SJSA1 (cell line): ENCODE results near the gene ZNF687. TPM values are rescaled to one million over a fixed set of nuclear protein-coding genes. Genes with fewer than 3 reads are reported as not detected.

Experiments used
- DNase-seq, 2 experiments: peaks; one replicate each; pipeline ENCODE4 v3.0.0-alpha.2; 2015 to 2020; ENCODE audit warnings: low spot score in 2 of 2, low read depth in 1 of 2
- H3K27ac ChIP-seq: fragments of 250-450 bp; sonication (Bioruptor Pico); 2 replicates; pipeline ENCODE4 v1.5.1; 2020; ENCODE audit warnings: mild to moderate bottlenecking, moderate library complexity
- H3K27me3 ChIP-seq: fragments of 250-450 bp; sonication (Bioruptor Pico); replicated peaks from 2 replicates; pipeline ENCODE4 v1.5.1; 2020; ENCODE audit warnings: mild to moderate bottlenecking, moderate library complexity
- H3K36me3 ChIP-seq: fragments of 250-450 bp; sonication (Bioruptor Pico); 2 replicates; pipeline ENCODE4 v1.5.1; 2020; ENCODE audit warnings: mild to moderate bottlenecking
- H3K4me1 ChIP-seq: fragments of 250-450 bp; sonication (Bioruptor Pico); replicated peaks from 2 replicates; pipeline ENCODE4 v1.6.1; 2021; ENCODE audit warnings: mild to moderate bottlenecking
- H3K4me3 ChIP-seq: fragments of 250-450 bp; sonication (Bioruptor Pico); 2 replicates; pipeline ENCODE4 v1.5.1; 2020; ENCODE audit warnings: mild to moderate bottlenecking
- H3K9me3 ChIP-seq: fragments of 250-450 bp; sonication (Bioruptor Pico); replicated peaks from 2 replicates; pipeline ENCODE4 v1.5.1; 2020; ENCODE audit warnings: mild to moderate bottlenecking
- total RNA-seq: library from RNA; depleted of rRNA; stranded (reverse); fragments of >200 nt; shearing (Covaris generic); gene quantifications from 2 replicates; pipeline ENCODE4 v1.2.3, GENCODE V29; 2014

ZNF687 gene
- total RNA-seq, 1 experiment from 2014 or later, result 14.5 TPM

GRCh38 chr1:151312411-151312810, 30.3 kb downstream of the ZNF687 start:
- peaks cover 93% of the 10 kb centered on the region for H3K36me3 ChIP-seq
- no peaks in the 10 kb centered on the region for H3K27me3 ChIP-seq
- H3K27ac ChIP-seq, result peak overlapping the region; percentile 95
- H3K9me3 ChIP-seq, result no peaks in the 10 kb centered on the region
- peaks cover 72% of the 10 kb centered on the region for H3K4me1 ChIP-seq
- H3K4me3 ChIP-seq, result no peak overlapping the region
- peak in 1 of 2 experiments; percentile 43 for DNase-seq

GRCh38 chr1:151312826-151313225, 30.7 kb downstream of the ZNF687 start:
- no peak for DNase-seq
- peaks cover 72% of the 10 kb centered on the region for H3K4me1 ChIP-seq
- H3K4me3 ChIP-seq, result no peak overlapping the region
- H3K9me3 ChIP-seq, result no peaks in the 10 kb centered on the region
- peaks cover 93% of the 10 kb centered on the region for H3K36me3 ChIP-seq
- H3K27me3 ChIP-seq, result no peaks in the 10 kb centered on the region
- peak overlapping the region; percentile 95 for H3K27ac ChIP-seq

GRCh38 chr1:151313501-151313900, 31.4 kb downstream of the ZNF687 start:
- DNase-seq, result no peak
- Histone ChIP-seq H3K27me3 (no peaks in the 10 kb centered on the region), H3K27ac (peak overlapping the region; percentile 95), H3K4me1 (peaks cover 72% of the 10 kb centered on the region), H3K4me3 (no peak overlapping the region), H3K9me3 (no peaks in the 10 kb centered on the region), H3K36me3 (peaks cover 93% of the 10 kb centered on the region)

- Histone ChIP-seq H3K27me3 (no peaks in the 10 kb centered on the region), H3K4me3 (no peak overlapping the region), H3K36me3 (peaks cover 91% of the 10 kb centered on the region), H3K27ac (peak overlapping the region; percentile 95), H3K4me1 (peaks cover 69% of the 10 kb centered on the region), H3K9me3 (no peaks in the 10 kb centered on the region)
- DNase-seq, result peak; percentile 91 to 95
These were observed 32.2 kb downstream of the ZNF687 start for GRCh38 chr1:151314137-151314875.

GRCh38 chr1:151315565-151316235, 33.6 kb downstream of the ZNF687 start:
- Histone ChIP-seq H3K27ac (no peak overlapping the region), H3K9me3 (no peaks in the 10 kb centered on the region), H3K36me3 (peaks cover 94% of the 10 kb centered on the region), H3K27me3 (no peaks in the 10 kb centered on the region), H3K4me3 (no peak overlapping the region), H3K4me1 (peaks cover 60% of the 10 kb centered on the region)
- no peak for DNase-seq

GRCh38 chr1:151318975-151319374, 36.9 kb downstream of the ZNF687 start:
- peaks cover 27% of the 10 kb centered on the region for H3K4me1 ChIP-seq
- no peak for DNase-seq
- no peaks in the 10 kb centered on the region for H3K27me3 ChIP-seq
- H3K27ac ChIP-seq, result no peak overlapping the region
- H3K36me3 ChIP-seq, result peaks cover 91% of the 10 kb centered on the region
- no peaks in the 10 kb centered on the region for H3K9me3 ChIP-seq
- no peak overlapping the region for H3K4me3 ChIP-seq

- Histone ChIP-seq H3K4me3 (no peak overlapping the region), H3K9me3 (no peaks in the 10 kb centered on the region), H3K27me3 (no peaks in the 10 kb centered on the region), H3K36me3 (peaks cover 64% of the 10 kb centered on the region), H3K27ac (peak overlapping the region; percentile 98), H3K4me1 (peaks cover 36% of the 10 kb centered on the region)
- no peak for DNase-seq
These were observed 42.4 kb downstream of the ZNF687 start for GRCh38 chr1:151324390-151324930.

GRCh38 chr1:151325231-151325630, 43.1 kb downstream of the ZNF687 start:
- Histone ChIP-seq H3K27me3 (no peaks in the 10 kb centered on the region), H3K27ac (peak overlapping the region; percentile 98), H3K9me3 (no peaks in the 10 kb centered on the region), H3K4me3 (peak overlapping the region; percentile 55; the same call in 1 of the 2 replicates), H3K4me1 (peaks cover 34% of the 10 kb centered on the region), H3K36me3 (peaks cover 57% of the 10 kb centered on the region)
- no peak for DNase-seq

- DNase-seq, result peak; percentile 55 to 73
- H3K27ac ChIP-seq, result peak overlapping the region; percentile 98
- peaks cover 34% of the 10 kb centered on the region for H3K4me1 ChIP-seq
- H3K27me3 ChIP-seq, result no peaks in the 10 kb centered on the region
- peak overlapping the region; percentile 55 for H3K4me3 ChIP-seq
- no peaks in the 10 kb centered on the region for H3K9me3 ChIP-seq
- peaks cover 51% of the 10 kb centered on the region for H3K36me3 ChIP-seq
These were observed 43.7 kb downstream of the ZNF687 start for GRCh38 chr1:151325646-151326429.

GRCh38 chr1:151326619-151327222, 44.6 kb downstream of the ZNF687 start:
- Histone ChIP-seq H3K27me3 (no peaks in the 10 kb centered on the region), H3K36me3 (peaks cover 47% of the 10 kb centered on the region), H3K4me3 (peak overlapping the region; percentile 55), H3K4me1 (peaks cover 34% of the 10 kb centered on the region), H3K27ac (peak overlapping the region; percentile 98), H3K9me3 (no peaks in the 10 kb centered on the region)
- peak; percentile 60 to 66 for DNase-seq

GRCh38 chr1:151327223-151327902, 45.3 kb downstream of the ZNF687 start, which contains the start of gene PI4KB:
TSS of gene PI4KB (minus strand) at chr1:151327416. CDS start at chr1:151316481, 10,935 bp downstream.
- no peaks in the 10 kb centered on the region for H3K27me3 ChIP-seq
- peak within 1 kb of the TSS; percentile 98 for H3K27ac ChIP-seq
- DNase-seq, result peak; percentile 96 to 99
- H3K36me3 ChIP-seq, result peaks cover 41% of the 10 kb centered on the region
- H3K4me3 ChIP-seq, result peak within 1 kb of the TSS; percentile 55
- no peaks in the 10 kb centered on the region for H3K9me3 ChIP-seq
- peaks cover 34% of the 10 kb centered on the region for H3K4me1 ChIP-seq

- Histone ChIP-seq H3K9me3 (no peaks in the 10 kb centered on the region), H3K27ac (peak overlapping the region; percentile 98), H3K27me3 (no peaks in the 10 kb centered on the region), H3K4me1 (peaks cover 34% of the 10 kb centered on the region), H3K36me3 (peaks cover 34% of the 10 kb centered on the region), H3K4me3 (peak overlapping the region; percentile 55)
- DNase-seq, result no peak
These were observed 46.0 kb downstream of the ZNF687 start for GRCh38 chr1:151327903-151328674.
